GM18507 (cell line): ENCODE results near the gene RANBP10.

Source experiments
- DNase-seq: peaks from one replicate; pipeline ENCODE4 v3.0.0; 2011; ENCODE audit warnings: low read depth; ENCODE audit not compliant: insufficient read length; ENCODE audit errors: extremely low spot score
- FAIRE-seq: peaks from 2 replicates; lab custom pipeline; 2011; peaks lifted over from hg19 to GRCh38; lab: Jason Lieb, UNC

Gene RANBP10

DNA sequence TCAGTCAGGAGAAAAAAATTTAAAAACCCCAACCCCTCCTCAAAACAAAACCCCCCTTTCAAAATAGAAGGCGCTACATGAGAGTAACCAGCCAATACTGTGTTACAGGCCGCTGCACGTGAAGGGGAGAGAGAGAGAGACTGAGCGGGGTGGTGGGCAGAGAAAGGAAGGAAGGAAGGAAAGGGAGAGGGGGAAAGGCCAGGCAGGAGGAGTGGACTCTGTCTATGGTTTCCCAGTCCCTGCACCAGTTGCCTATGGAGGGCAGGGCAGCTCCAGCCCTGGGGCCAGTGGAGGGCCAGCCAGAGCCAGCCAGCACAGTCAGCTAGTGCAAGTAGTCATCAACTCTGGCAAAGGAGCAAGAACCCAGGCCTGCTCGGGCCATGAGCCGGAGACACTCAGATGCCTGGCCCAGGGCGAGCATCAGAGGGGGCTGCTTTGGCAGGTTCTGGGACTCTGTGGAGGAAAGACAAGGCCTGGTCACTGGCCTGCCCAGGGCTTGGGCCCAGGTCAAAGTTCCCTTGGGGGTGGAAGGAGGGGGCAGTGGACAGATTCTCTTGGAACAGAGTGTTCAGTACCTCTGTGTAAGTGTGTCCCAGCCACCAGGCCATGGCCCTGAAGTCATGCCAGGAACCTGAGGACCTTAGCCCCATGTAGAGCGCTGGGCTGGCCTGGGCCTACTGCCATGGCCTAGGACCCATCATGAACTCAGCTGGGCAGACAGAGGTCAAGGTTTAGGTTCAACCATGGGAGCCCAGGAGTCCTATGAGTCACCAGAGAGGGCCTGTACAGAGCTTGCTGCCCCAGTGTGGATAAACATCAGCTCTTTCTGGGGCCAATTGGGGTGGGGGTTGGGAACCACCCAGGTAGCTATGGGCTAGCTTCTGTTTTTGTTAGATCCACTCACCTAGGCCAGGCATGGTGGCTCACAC, 80.0 kb downstream of the RANBP10 start:
- DNase-seq (no peak), FAIRE-seq (no peak)

- FAIRE-seq: no peak
These were observed 82.5 kb downstream of the RANBP10 start for GRCh38 chr16:67723911-67724305.

DNA sequence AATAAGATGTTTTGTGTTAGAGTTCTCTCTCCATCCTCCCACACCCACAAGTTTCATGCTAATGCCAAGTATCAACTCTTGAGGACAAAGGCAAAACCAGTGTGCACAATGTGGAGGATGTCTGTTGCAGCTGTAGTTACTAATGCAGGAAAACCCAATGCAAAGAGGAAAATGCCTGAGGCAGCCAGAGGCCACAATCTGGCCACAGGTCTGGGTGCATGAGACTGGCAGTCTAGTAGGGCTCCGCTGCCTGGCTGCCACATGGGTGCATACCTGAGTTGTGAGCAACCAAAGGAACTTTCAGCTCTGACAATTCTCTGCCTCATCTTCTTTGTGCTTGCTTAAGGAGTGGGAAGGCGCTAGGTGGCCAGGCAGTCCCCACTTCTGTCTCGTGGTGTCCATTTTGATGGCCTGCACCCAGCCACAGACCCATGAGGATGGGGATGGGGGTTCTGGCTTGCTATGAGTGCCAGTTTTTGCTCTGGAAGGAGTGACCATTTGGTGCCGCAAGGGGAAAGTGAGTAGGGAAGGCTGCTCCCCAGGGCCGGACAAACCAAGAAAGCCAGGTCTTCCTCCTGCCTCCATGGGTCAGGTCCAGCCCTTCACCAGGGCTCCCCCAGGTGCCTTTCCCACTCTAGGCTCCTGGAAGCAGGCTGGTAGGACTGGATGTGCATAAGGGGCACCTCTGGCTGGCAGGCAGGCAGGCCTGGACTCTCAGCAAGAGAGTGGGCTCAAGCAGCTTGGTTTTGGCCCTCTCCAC, 83.0 kb downstream of the RANBP10 start:
- DNase-seq (no peak), FAIRE-seq (no peak)

More at GRCh38 chr16:67723911-67724305, 82.5 kb downstream of the RANBP10 start:
- DNase-seq: no peak

GRCh38 chr16:67720236-67720635, 86.1 kb downstream of the RANBP10 start:
- DNase-seq (no peak), FAIRE-seq (no peak)

DNA sequence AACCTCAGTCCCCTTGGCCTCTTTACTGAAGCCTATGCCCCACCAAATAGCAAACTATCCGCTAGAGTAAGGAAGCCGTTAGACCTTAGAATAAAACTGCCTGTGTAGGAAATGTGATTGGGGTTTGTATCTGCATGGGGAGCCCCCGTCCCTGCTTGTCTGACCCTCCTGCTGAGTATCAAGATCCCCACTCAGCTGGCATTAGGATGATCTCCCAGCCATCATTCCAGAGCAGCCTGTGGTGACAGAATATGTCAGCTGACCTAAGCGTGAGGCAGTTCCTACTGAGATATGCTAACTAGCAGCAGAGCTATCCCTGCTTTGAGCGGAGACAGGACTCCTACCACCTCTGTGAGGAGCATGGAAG, 86.6 kb downstream of the RANBP10 start:
- DNase-seq (no peak), FAIRE-seq (no peak)

GRCh38 chr16:67719048-67719777, 87.1 kb downstream of the RANBP10 start, which contains the start of gene GFOD2:
TSS of gene GFOD2 (minus strand) at chr16:67719316. CDS start at chr16:67685715, 33,601 bp downstream.
- FAIRE-seq: peak; percentile 92
- peak; percentile 100 for DNase-seq

DNA sequence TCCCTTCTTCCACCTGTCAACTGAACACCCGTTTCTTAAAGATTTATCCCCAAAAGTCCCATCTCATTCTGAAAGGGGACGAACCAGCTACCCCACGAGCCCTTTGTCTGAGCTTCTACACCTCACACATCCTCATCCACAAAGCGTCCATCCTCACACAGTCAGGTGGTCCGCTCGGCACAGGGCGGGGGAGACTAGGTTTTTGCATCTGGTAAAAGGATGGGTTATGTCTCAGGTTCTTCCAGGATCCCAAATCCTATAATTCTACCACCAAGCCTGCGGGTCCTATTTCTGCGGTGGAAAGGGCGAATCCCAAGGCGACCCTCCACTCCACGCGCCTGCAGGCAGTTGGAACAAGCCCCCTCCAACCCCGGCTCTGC, 87.7 kb downstream of the RANBP10 start:
- no peak for FAIRE-seq

GRCh38 chr16:67716097-67716496, 90.3 kb downstream of the RANBP10 start:
- DNase-seq (no peak), FAIRE-seq (no peak)

More for the DNA sequence above, 87.7 kb downstream of the RANBP10 start:
- no peak for DNase-seq

- FAIRE-seq (no peak), DNase-seq (no peak)
These were observed 91.8 kb downstream of the RANBP10 start for GRCh38 chr16:67714522-67714921.

DNA sequence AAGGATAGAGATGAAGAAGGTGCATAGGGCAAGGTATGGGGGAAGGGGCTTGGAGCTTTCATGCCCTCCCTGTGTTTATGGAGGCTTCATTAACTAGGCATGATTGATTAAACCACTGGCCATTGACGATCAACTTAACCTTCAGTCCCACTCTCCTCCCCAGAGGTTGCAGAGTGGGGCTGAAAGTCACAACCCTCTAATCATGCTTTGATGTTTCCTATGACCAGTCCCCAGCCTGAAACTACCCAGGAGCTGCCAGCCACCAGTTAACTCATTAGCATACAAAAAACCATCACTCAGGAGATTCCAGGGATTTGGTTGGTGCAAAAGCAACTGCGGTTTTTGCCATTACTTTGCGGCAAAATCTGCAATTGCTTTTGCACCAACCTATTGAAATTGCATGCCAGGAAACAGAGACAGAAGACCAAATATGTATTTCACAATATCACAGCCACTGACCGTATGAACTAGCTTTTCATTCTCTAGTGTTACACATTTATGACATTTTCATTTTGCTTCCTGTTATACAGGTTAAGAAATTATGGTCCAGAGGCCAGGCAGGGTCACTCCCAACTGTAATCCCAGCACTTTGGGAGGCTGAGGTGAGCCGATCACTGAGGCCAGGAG, 92.6 kb downstream of the RANBP10 start:
- no peak for FAIRE-seq
- no peak for DNase-seq

DNA sequence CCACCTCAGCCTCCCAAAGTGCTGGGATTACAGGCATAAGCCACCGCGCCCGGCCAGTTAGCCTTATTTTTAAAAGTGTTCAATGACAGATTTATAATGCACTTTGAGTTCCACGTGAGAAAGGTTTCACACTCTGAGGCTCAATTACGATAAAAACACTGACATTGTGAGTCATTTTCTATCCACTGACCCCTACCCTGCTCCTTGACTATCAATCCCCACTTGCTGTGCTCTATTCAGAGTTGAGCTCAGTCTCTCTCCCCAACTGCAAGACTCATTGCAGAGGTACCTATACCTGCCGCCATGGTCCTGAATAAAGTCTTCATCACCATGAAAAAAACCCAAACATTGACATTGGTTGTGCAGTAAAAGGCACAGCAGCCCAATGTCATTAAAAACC, 95.8 kb downstream of the RANBP10 start:
- FAIRE-seq (no peak), DNase-seq (no peak)

- FAIRE-seq: no peak
- DNase-seq: no peak
These were observed 97.3 kb downstream of the RANBP10 start for GRCh38 chr16:67709050-67709449.

DNA sequence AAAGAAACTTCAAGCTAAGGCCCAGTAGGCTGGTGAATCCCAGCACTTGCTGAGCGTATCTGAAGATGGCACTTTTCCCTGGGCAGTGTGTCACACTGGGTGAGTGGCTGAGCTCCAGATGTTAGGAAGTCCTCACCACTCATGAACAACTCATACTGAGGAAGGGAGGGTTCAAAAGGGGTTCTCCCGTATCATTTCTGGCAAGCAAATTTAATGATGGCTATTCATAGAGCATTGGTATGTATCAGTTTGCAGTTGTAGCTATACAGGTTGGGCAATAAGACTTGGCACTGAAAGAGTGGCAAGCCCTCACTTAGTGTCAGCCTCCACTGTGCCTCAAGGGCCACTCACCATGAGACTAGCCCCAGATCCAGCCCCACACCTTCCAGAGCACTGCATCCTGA, 98.0 kb downstream of the RANBP10 start:
- DNase-seq (no peak), FAIRE-seq (no peak)

DNA sequence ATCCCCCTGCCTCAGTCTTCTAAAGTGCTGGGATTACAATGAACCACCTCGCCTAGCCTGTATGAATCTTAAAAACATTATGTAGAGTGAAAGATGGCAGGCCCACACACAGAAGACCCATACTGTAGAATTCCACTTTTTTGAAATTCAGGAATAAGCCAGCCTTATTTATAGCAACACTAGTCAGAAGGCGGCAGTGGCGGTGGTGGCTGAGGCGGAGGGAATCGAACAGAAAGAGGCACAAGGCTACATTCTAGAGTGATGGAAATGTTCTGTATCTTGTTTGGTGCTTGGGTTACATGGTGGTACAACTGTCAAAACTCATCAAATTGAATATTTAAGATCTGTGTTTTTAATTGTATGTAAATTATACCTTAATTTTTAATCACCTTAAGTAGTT, 98.6 kb downstream of the RANBP10 start:
- DNase-seq: no peak
- no peak for FAIRE-seq

DNA sequence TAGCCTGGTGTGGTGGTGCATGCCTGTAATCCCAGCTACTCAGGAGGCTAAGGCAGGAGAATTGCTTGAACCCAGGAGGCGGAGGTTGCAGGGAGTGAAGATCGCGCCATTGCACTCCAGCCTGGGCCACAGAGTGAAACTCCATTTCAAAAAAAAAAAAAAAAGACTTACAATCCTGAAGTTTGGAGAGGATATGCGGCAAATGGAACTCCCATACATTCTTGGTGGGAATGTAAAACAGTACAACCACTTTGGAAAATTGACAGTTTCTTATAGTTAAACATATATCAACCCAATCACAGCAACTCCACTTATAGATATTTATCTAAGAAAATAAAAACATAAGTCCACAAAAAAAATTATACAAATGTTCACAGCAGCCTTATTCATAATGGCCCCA, 99.2 kb downstream of the RANBP10 start:
- DNase-seq: no peak
- no peak for FAIRE-seq

DNA sequence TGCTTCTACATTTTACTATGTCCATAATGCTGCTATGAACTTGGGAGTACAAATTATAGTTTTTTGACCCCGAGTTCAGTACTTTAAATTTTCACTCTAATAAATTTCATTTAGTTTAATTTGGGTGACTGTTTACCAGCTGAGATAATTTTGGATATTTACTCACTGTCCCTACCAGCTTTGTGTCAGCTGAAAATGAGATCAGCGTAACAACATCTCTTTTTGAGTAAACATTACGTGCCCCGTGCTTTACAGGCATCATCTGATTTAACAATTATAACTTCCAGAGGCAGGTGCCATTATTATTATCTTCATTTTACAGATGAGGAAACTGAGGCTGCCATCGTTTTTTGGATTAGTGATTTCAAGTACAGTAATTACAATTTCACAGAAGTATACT, 102.2 kb downstream of the RANBP10 start:
- no peak for FAIRE-seq
- DNase-seq: no peak

DNA sequence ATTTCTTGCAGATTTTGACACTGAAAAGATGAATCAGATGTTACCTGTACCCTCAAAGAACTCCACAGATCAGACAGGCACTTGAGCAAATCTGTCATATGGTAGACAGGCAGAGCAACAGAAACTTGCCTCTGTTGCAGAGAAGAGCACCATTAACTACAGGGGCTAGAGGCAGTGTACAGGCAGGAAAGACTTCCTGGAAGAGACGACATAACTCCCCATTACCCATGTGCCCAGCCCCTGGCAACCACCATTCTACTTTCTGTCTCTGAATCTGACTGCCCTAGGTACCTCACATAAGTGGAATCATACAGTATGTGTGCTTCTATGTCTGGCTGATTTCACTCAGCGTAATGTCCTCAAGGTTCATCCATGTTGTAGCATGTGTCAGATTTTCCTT, 102.7 kb downstream of the RANBP10 start:
- DNase-seq: no peak
- FAIRE-seq: no peak

DNA sequence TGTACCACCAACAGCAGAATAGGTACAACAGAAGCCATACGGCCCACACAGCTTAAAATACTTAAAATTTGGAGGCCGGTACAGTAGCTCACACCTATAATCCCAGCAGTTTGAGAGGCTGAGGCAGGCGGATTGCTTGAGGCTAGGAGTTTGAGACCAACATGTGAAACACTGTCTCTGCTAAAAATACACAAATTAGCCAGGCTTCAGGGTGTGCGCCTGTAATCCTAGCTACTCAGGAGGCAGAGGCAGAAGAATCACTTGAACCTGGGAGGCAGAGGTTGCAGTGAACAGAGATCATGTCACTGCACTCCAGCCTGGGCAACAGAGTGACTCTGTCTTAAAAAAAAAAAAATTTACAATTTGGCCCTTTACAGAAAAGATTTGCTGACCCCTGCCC, 104.2 kb downstream of the RANBP10 start:
- no peak for DNase-seq
- FAIRE-seq: no peak

GRCh38 chr16:67701420-67701819, 104.9 kb downstream of the RANBP10 start:
- DNase-seq: no peak
- FAIRE-seq: no peak

- FAIRE-seq: no peak
These were observed 107.1 kb downstream of the RANBP10 start for GRCh38 chr16:67699265-67699664.

More at GRCh38 chr16:67699265-67699664, 107.1 kb downstream of the RANBP10 start:
- DNase-seq: no peak
